SIG-M5 (cell line): ENCODE data around the gene CNGB1.
"Not testable (repeated sequence)": the region's sequence is repeated elsewhere in the genome, so short reads cannot be mapped to it uniquely, and the experiment has no call there.

Source experiments
- DNase-seq: peaks from one replicate; lab custom pipeline; 2025; lab: John Stamatoyannopoulos, UW

Gene CNGB1

GRCh38 chr16:57926041-57926440, 44.9 kb downstream of the CNGB1 start:
- no peak for DNase-seq

- no peak for DNase-seq
Observed at GRCh38 chr16:57925310-57925709, 45.6 kb downstream of the CNGB1 start.

GRCh38 chr16:57924514-57924913, 46.4 kb downstream of the CNGB1 start:
- DNase-seq, result no peak

- DNase-seq, result no peak
Observed at GRCh38 chr16:57923841-57924240, 47.1 kb downstream of the CNGB1 start.

- DNase-seq, result no peak
Observed at GRCh38 chr16:57923418-57923817, 47.5 kb downstream of the CNGB1 start.

GRCh38 chr16:57920880-57921229, 50.1 kb downstream of the CNGB1 start:
- DNase-seq, result no peak

GRCh38 chr16:57920215-57920879, 50.6 kb downstream of the CNGB1 start:
- no peak for DNase-seq

GRCh38 chr16:57918994-57919393, 51.9 kb downstream of the CNGB1 start:
- DNase-seq, result no peak

GRCh38 chr16:57918444-57918843, 52.5 kb downstream of the CNGB1 start:
- DNase-seq, result no peak

GRCh38 chr16:57917929-57918328, 53.0 kb downstream of the CNGB1 start:
- not testable (repeated sequence) for DNase-seq

- DNase-seq, result not testable (repeated sequence)
Observed at GRCh38 chr16:57917489-57917888, 53.4 kb downstream of the CNGB1 start.

GRCh38 chr16:57916735-57917438, 54.0 kb downstream of the CNGB1 start:
- no peak for DNase-seq

- DNase-seq, result no peak
Observed at GRCh38 chr16:57915811-57916488, 55.0 kb downstream of the CNGB1 start.

- no peak for DNase-seq
Observed at GRCh38 chr16:57915267-57915666, 55.7 kb downstream of the CNGB1 start.

GRCh38 chr16:57914244-57915173, 56.4 kb downstream of the CNGB1 start:
- no peak for DNase-seq

- no peak for DNase-seq
Observed at GRCh38 chr16:57912529-57913260, 58.2 kb downstream of the CNGB1 start.

- DNase-seq, result no peak
Observed at GRCh38 chr16:57911743-57912142, 59.2 kb downstream of the CNGB1 start.

GRCh38 chr16:57910696-57911095, 60.2 kb downstream of the CNGB1 start:
- DNase-seq, result no peak

GRCh38 chr16:57908409-57908987, 62.4 kb downstream of the CNGB1 start:
- no peak for DNase-seq

- no peak for DNase-seq
Observed at GRCh38 chr16:57906382-57907316, 64.3 kb downstream of the CNGB1 start.
